ENCODE results near the gene ALDOA.
"Not testable (repeated sequence)": the region's sequence is repeated elsewhere in the genome, so short reads cannot be mapped to it uniquely, and the experiment has no call there.

Gene ALDOA

GRCh38 chr16:30104090-30104489, 38.5 kb downstream of the ALDOA start:
- H3K36me3 ChIP-seq (ENCODE audit: control insufficient read depth, insufficient read depth, low read length), result peaks cover 3% of the 10 kb centered on the region
- no peaks in the 10 kb centered on the region for H3K4me1 ChIP-seq (ENCODE audit: control insufficient read depth, insufficient read depth, low read length)
- H3K27me3 ChIP-seq (ENCODE audit: control insufficient read depth, insufficient read depth, low read length), result no peaks in the 10 kb centered on the region
- H3K4me3 ChIP-seq (ENCODE audit: low read depth, low read length), result no peak overlapping the region
- H3K9me3 ChIP-seq (ENCODE audit: control insufficient read depth, insufficient read depth, low read length), result no peaks in the 10 kb centered on the region
- H3K9ac ChIP-seq (ENCODE audit: low read depth, low read length), result no peak overlapping the region

DNA sequence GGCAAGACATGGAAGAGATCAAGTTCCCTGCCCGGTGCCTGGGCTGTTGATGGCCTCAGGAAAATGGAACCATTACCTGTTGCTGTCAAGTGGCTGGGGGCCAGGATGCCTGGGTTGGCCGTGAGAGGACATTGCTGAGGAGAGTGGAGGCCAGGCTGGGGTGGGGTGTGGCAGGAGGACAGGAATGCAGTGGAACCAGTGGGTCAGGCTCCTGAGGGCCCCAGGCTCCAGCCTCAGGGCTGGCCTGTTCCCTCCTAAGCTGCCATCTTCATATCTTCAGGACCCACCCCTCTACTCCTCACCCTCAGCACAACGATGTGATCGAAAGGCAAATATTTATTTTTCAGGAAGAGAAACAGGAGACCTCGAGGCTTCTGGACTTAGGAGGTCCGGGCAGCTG, 38.9 kb downstream of the ALDOA start:
- no peak overlapping the region for H3K4me3 ChIP-seq (ENCODE audit: low read depth, low read length)
- peaks cover 3% of the 10 kb centered on the region for H3K36me3 ChIP-seq (ENCODE audit: control insufficient read depth, insufficient read depth, low read length)
- H3K27me3 ChIP-seq (ENCODE audit: control insufficient read depth, insufficient read depth, low read length), result no peaks in the 10 kb centered on the region

GRCh38 chr16:30108059-30108850, 42.7 kb downstream of the ALDOA start:
- Histone ChIP-seq H3K27me3 (ENCODE audit: control insufficient read depth, insufficient read depth, low read length) (no peaks in the 10 kb centered on the region), H3K9ac (ENCODE audit: low read depth, low read length) (no peak overlapping the region), H3K4me1 (ENCODE audit: control insufficient read depth, insufficient read depth, low read length) (no peaks in the 10 kb centered on the region), H3K9me3 (ENCODE audit: control insufficient read depth, insufficient read depth, low read length) (no peaks in the 10 kb centered on the region), H3K36me3 (ENCODE audit: control insufficient read depth, insufficient read depth, low read length) (peaks cover 3% of the 10 kb centered on the region), H3K4me3 (ENCODE audit: low read depth, low read length) (no peak overlapping the region)

More for the DNA sequence above, 38.9 kb downstream of the ALDOA start:
- Histone ChIP-seq H3K9ac (ENCODE audit: low read depth, low read length) (no peak overlapping the region), H3K9me3 (ENCODE audit: control insufficient read depth, insufficient read depth, low read length) (no peaks in the 10 kb centered on the region), H3K4me1 (ENCODE audit: control insufficient read depth, insufficient read depth, low read length) (no peaks in the 10 kb centered on the region)

DNA sequence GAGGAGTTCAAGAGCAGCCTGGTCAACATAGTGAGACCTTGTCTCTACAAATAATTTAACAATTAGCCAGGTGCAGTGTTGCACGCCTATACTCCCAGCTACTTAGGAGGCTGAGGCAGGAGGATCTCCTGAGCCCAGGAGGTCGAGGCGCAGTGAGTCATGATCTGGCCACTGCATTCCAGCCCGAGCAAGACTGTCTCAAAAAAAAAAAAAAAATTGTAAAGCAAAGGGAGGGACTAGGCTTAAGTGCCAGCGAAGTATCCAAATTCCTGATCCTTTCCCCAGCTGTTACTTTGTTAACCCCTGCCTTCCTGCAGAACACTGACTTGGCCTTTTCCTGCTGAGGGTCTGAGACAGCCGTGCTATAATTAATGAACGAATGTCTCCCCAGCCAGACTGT, 45.1 kb downstream of the ALDOA start:
- Histone ChIP-seq H3K9ac (ENCODE audit: low read depth, low read length) (no peak overlapping the region), H3K9me3 (ENCODE audit: control insufficient read depth, insufficient read depth, low read length) (no peaks in the 10 kb centered on the region), H3K27me3 (ENCODE audit: control insufficient read depth, insufficient read depth, low read length) (no peaks in the 10 kb centered on the region), H3K4me1 (ENCODE audit: control insufficient read depth, insufficient read depth, low read length) (no peaks in the 10 kb centered on the region), H3K4me3 (ENCODE audit: low read depth, low read length) (no peak overlapping the region), H3K36me3 (ENCODE audit: control insufficient read depth, insufficient read depth, low read length) (no peaks in the 10 kb centered on the region)

- H3K27me3 ChIP-seq (ENCODE audit: control insufficient read depth, insufficient read depth, low read length), result no peaks in the 10 kb centered on the region
- peaks cover 3% of the 10 kb centered on the region for H3K36me3 ChIP-seq (ENCODE audit: control insufficient read depth, insufficient read depth, low read length)
- H3K4me3 ChIP-seq (ENCODE audit: low read depth, low read length), result no peak overlapping the region
- no peaks in the 10 kb centered on the region for H3K4me1 ChIP-seq (ENCODE audit: control insufficient read depth, insufficient read depth, low read length)
- H3K9ac ChIP-seq (ENCODE audit: low read depth, low read length), result no peak overlapping the region
- H3K9me3 ChIP-seq (ENCODE audit: control insufficient read depth, insufficient read depth, low read length), result no peaks in the 10 kb centered on the region
Measured at GRCh38 chr16:30112197-30113030, 46.9 kb downstream of the ALDOA start.

GRCh38 chr16:30113031-30113710, 47.6 kb downstream of the ALDOA start, which contains the start of gene GDPD3:
TSS of gene GDPD3 (minus strand) at chr16:30113537. CDS start at chr16:30113478, 59 bp downstream.
- Histone ChIP-seq H3K4me3 (ENCODE audit: low read depth, low read length) (no peak within 1 kb of the TSS), H3K9ac (ENCODE audit: low read depth, low read length) (no peak within 1 kb of the TSS), H3K36me3 (ENCODE audit: control insufficient read depth, insufficient read depth, low read length) (peaks cover 4% of the 10 kb centered on the region), H3K4me1 (ENCODE audit: control insufficient read depth, insufficient read depth, low read length) (no peaks in the 10 kb centered on the region), H3K27me3 (ENCODE audit: control insufficient read depth, insufficient read depth, low read length) (no peaks in the 10 kb centered on the region), H3K9me3 (ENCODE audit: control insufficient read depth, insufficient read depth, low read length) (no peaks in the 10 kb centered on the region)

DNA sequence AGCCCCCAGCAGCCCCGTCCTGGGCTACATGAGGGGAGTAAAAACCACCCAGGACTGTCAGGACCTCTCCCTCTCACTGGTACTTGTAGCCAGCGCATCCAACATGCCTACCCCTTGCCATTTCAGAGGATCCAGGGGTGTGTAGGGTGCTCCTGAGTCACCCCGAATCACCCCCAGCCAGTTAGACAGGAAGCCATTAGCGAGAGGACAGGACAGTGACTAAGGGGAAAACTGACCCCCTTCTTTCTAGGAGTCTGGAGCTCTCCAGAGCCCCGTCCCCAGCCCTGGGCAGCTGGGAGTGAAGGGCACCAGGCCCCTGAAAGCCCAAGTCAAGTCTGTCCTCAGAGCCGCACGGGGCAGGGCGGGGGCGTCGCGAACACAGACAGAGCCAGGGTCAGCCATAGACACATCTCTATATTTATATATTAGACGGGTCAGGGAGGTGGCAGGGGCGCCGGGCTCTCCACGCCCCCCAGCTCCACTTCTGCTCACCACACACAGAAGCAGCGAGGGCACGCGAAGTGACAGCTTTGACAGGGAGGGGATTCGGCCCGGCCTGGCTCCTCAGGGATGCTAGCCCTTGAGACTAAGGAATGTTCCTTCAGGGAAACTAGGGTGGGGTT, 48.3 kb downstream of the ALDOA start:
- Histone ChIP-seq H3K4me1 (ENCODE audit: control insufficient read depth, insufficient read depth, low read length) (no peaks in the 10 kb centered on the region), H3K4me3 (ENCODE audit: low read depth, low read length) (no peak overlapping the region), H3K9ac (ENCODE audit: low read depth, low read length) (no peak overlapping the region), H3K27me3 (ENCODE audit: control insufficient read depth, insufficient read depth, low read length) (no peaks in the 10 kb centered on the region), H3K9me3 (ENCODE audit: control insufficient read depth, insufficient read depth, low read length) (no peaks in the 10 kb centered on the region), H3K36me3 (ENCODE audit: control insufficient read depth, insufficient read depth, low read length) (peaks cover 4% of the 10 kb centered on the region)

DNA sequence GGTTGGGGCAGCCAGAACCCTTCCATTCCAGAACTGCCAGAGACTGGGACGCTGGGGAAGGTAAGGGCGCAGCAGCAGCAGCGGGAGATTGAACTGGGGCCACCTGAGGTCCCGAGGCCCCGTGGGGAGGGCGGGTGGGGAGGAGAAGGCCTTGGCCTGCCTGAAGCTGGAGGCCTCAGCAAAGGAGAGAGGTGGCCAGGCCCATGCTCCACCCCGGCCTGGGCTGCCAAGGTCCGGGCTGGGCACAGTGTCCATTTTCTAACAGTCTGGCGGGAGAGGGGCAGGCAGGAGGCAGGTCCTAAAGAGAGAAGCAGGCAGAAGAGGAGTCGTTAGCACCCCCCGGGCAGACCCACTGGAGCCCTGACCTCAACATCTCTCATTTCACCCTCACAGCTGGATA, 48.9 kb downstream of the ALDOA start:
- Histone ChIP-seq H3K4me3 (ENCODE audit: low read depth, low read length) (no peak overlapping the region), H3K27me3 (ENCODE audit: control insufficient read depth, insufficient read depth, low read length) (no peaks in the 10 kb centered on the region), H3K9ac (ENCODE audit: low read depth, low read length) (no peak overlapping the region), H3K9me3 (ENCODE audit: control insufficient read depth, insufficient read depth, low read length) (no peaks in the 10 kb centered on the region), H3K36me3 (ENCODE audit: control insufficient read depth, insufficient read depth, low read length) (peaks cover 7% of the 10 kb centered on the region), H3K4me1 (ENCODE audit: control insufficient read depth, insufficient read depth, low read length) (no peaks in the 10 kb centered on the region)

DNA sequence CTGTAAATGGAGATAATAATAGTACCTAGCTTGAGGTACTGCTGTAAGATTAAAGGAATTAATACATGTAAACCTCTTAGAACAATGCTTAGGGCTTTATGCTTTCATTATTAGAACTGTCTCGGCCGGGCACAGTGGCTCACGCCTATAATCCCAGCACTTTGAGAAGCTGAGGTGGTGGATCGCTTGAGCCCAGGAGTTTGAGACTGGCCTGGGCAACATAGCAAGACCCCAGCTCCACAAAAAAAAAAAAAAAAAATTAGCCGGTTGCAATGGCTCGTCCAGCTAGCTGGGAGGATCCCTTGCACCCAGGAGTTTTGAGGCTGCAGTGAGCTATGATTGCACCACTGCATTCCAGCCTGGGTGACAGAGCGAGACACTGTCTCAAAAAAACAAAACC, 49.3 kb downstream of the ALDOA start:
- H3K9me3 ChIP-seq (ENCODE audit: control insufficient read depth, insufficient read depth, low read length); H3K27me3 ChIP-seq (ENCODE audit: control insufficient read depth, insufficient read depth, low read length); H3K4me1 ChIP-seq (ENCODE audit: control insufficient read depth, insufficient read depth, low read length); H3K4me3 ChIP-seq (ENCODE audit: low read depth, low read length); H3K9ac ChIP-seq (ENCODE audit: low read depth, low read length); H3K36me3 ChIP-seq (ENCODE audit: control insufficient read depth, insufficient read depth, low read length): not testable (repeated sequence)

- Histone ChIP-seq H3K27me3 (ENCODE audit: control insufficient read depth, insufficient read depth, low read length) (no peaks in the 10 kb centered on the region), H3K36me3 (ENCODE audit: control insufficient read depth, insufficient read depth, low read length) (peaks cover 8% of the 10 kb centered on the region), H3K9me3 (ENCODE audit: control insufficient read depth, insufficient read depth, low read length) (no peaks in the 10 kb centered on the region)
Measured at GRCh38 chr16:30115238-30115637, 49.7 kb downstream of the ALDOA start.

More at GRCh38 chr16:30115238-30115637, 49.7 kb downstream of the ALDOA start:
- no peak overlapping the region for H3K9ac ChIP-seq (ENCODE audit: low read depth, low read length)
- H3K4me1 ChIP-seq (ENCODE audit: control insufficient read depth, insufficient read depth, low read length), result no peaks in the 10 kb centered on the region
- H3K4me3 ChIP-seq (ENCODE audit: low read depth, low read length), result no peak overlapping the region
